ENCODE results near the gene WHRN. TPM values are rescaled to one million over a fixed set of nuclear protein-coding genes. Genes with fewer than 3 reads are reported as not detected.

The WHRN gene
- 5.6 to 7.9 TPM (median 7.8 TPM) in 5 replicates for total RNA-seq (2022; extraction: Qiagen RNA extraction)

GRCh38 chr9:114505187-114506081, at the start of gene WHRN:
TSS of gene WHRN (minus strand) at chr9:114505473. CDS start at chr9:114504801, 672 bp downstream.

DNA sequence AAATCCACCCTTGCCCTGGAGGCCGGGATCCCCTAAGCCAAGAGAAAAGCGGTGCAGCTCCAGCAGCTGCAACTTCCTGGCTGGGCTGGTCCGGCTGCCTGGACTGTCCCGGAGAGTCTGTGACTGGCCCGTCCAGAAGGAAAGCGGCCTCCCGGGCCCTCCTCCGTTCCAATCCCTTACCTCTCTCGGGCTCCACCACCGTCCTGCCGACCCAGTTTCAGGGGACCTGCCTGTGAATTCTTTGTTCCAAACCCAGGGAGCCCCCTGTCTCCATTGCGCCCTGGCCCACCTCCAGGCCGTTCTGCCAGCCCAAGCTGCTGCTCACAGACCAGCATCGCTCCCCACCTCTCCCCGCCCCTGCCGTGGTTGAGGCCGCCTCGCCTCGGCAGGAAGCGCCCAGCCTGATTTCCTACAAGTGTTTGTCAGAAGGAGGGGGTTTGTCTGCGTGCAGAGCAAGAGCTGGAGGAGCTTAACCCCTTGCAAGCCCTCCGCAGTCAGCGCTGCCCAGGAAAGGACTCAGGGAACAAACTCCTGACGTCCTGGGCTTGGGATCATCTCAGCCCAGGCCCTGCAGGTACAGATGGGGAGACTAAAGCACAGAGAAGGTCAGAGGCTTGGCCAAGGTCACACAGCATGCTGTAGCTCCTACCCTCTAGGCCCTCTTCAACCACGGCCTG, 117.5 kb downstream of the WHRN start, which contains the start of gene AKNA:
TSS of gene AKNA (minus strand) at position 303 of the 677 bp plus-strand sequence. CDS start 6,649 bp downstream, outside the sequence.

Other genes with a start within 250 kb of the WHRN start
- gene ORM1, start 182.4 kb downstream of the WHRN start, total RNA-seq (2022; extraction: Qiagen RNA extraction), result not detected in 5 replicates
- not detected in 5 replicates for gene ORM2, start 175.6 kb downstream of the WHRN start, total RNA-seq (2022; extraction: Qiagen RNA extraction)
- gene AKNA, start 117.5 kb downstream of the WHRN start, total RNA-seq (2022; extraction: Qiagen RNA extraction), result 6.8 to 7.7 TPM (median 7.2 TPM) in 5 replicates
- 108 to 141 TPM (median 115 TPM) in 5 replicates for gene ATP6V1G1, start 82.3 kb upstream of the WHRN start, total RNA-seq (2022; extraction: Qiagen RNA extraction)
- gene TMEM268, start 105.8 kb upstream of the WHRN start, total RNA-seq (2022; extraction: Qiagen RNA extraction), result 10.7 to 12.3 TPM (median 11.6 TPM) in 5 replicates
- gene TEX53, start 152.3 kb upstream of the WHRN start, total RNA-seq (2022; extraction: Qiagen RNA extraction), result not detected in 5 replicates
- not detected in 5 replicates for gene TEX48, start 176.7 kb upstream of the WHRN start, total RNA-seq (2022; extraction: Qiagen RNA extraction)

Measured in A549 treated with AZD2906 at 1 μM for 4 hours (cell line).